ENCODE results near the gene AK9.

DNA sequence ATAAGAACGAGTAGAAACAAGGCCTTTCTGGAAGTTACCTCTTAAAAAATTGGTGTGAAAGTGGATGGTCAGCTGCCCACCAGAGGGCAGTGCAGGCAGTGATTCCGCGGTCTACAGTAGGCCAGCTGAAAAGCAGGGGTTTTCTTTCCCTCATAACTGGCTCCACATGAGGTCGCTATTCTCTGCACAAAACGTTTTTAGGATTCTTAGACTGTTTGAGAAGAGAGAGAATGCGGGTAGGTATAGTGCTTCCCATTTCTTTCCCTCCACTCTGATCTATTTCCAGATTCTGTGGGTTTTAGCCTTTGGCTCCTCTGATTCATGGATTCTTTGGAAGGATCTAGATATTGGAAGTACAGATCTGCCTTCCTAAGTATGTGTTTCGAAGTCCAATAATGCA lies 14.3 kb upstream of the AK9 start:
- TF ChIP-seq CTCF (IDR thresholded peaks at IDR 0.05) (peak; percentile 89 to 99 (median 98)), POLR2A (IDR thresholded peaks at IDR 0.05) (no peak)
